Inferior parietal cortex (tissue), 1 donor: ENCODE data around the gene INTS4.
A peak's percentile ranks its signal among the peaks of the same experiment; 100 is the strongest.
"Not testable (repeated sequence)": the region's sequence is repeated elsewhere in the genome, so short reads cannot be mapped to it uniquely, and the experiment has no call there.

ENCODE experiments used
- DNase-seq: peaks from one replicate; pipeline ENCODE4 v3.0.0-alpha.2; 2016; ENCODE audit errors: extremely low spot score

INTS4 gene

GRCh38 chr11:78022397-78023396 lies 28.2 kb upstream of the INTS4 start, which contains the start of gene KCTD14:
Gene KCTD14 (minus strand): TSS chr11:78023276. CDS start chr11:78023249, 27 bp downstream.
- no peak for DNase-seq

GRCh38 chr11:78021611-78022010 lies 27.1 kb upstream of the INTS4 start:
- no peak for DNase-seq

- no peak for DNase-seq
These were observed 25.8 kb upstream of the INTS4 start for GRCh38 chr11:78020246-78020645.

- no peak for DNase-seq
These were observed 25.3 kb upstream of the INTS4 start for GRCh38 chr11:78019808-78020207.

GRCh38 chr11:78015878-78016277 lies 21.4 kb upstream of the INTS4 start:
- no peak for DNase-seq

GRCh38 chr11:78014937-78015520 lies 20.6 kb upstream of the INTS4 start:
- DNase-seq, result not testable (repeated sequence)

- no peak for DNase-seq
These were observed 16.8 kb upstream of the INTS4 start for GRCh38 chr11:78011301-78011700.

GRCh38 chr11:78010755-78011154 lies 16.3 kb upstream of the INTS4 start:
- DNase-seq, result no peak

- no peak for DNase-seq
These were observed 15.8 kb upstream of the INTS4 start for GRCh38 chr11:78010304-78010703.

- DNase-seq, result no peak
These were observed 14.6 kb upstream of the INTS4 start for GRCh38 chr11:78009062-78009461.

- DNase-seq, result peak; percentile 70
These were observed 5.7 kb upstream of the INTS4 start for GRCh38 chr11:78000193-78000592.

- no peak for DNase-seq
These were observed 5.1 kb upstream of the INTS4 start for GRCh38 chr11:77999446-78000030.

GRCh38 chr11:77993902-77994301 lies 566 bp downstream of the INTS4 start:
- DNase-seq, result no peak

- no peak for DNase-seq
These were observed 3.5 kb downstream of the INTS4 start for GRCh38 chr11:77990981-77991380.

GRCh38 chr11:77986456-77986855 lies 8.0 kb downstream of the INTS4 start:
- not testable (repeated sequence) for DNase-seq

GRCh38 chr11:77981346-77981947 lies 13.0 kb downstream of the INTS4 start:
- DNase-seq, result no peak

- no peak for DNase-seq
These were observed 26.1 kb downstream of the INTS4 start for GRCh38 chr11:77968337-77968736.

GRCh38 chr11:77967753-77968152 lies 26.7 kb downstream of the INTS4 start:
- no peak for DNase-seq

GRCh38 chr11:77967121-77967520 lies 27.3 kb downstream of the INTS4 start:
- DNase-seq, result no peak

- peak; percentile 8 for DNase-seq
These were observed 28.1 kb downstream of the INTS4 start for GRCh38 chr11:77966338-77966737.

GRCh38 chr11:77959434-77959833 lies 35.0 kb downstream of the INTS4 start:
- no peak for DNase-seq

- DNase-seq, result not testable (repeated sequence)
These were observed 35.8 kb downstream of the INTS4 start for GRCh38 chr11:77958583-77959177.
